GM23248 (cell line): ENCODE data around the gene GPC3.

Experiments used
- EZH2 ChIP-seq: fragments of 200-600 bp; sonication (generic); IDR thresholded peaks from 2 replicates; pipeline ENCODE4 v1.6.1; 2018; ENCODE audit warnings: antibody characterized with exemption, mild to moderate bottlenecking; ENCODE audit not compliant: insufficient read depth, poor library complexity, severe bottlenecking
- EZH2phosphoT487 ChIP-seq: fragments of 200-600 bp; sonication (generic); IDR thresholded peaks from 2 replicates; pipeline ENCODE4 v1.6.1; 2018; ENCODE audit warnings: antibody characterized with exemption, moderate library complexity, mild to moderate bottlenecking, low read depth; ENCODE audit not compliant: insufficient read depth

DNA sequence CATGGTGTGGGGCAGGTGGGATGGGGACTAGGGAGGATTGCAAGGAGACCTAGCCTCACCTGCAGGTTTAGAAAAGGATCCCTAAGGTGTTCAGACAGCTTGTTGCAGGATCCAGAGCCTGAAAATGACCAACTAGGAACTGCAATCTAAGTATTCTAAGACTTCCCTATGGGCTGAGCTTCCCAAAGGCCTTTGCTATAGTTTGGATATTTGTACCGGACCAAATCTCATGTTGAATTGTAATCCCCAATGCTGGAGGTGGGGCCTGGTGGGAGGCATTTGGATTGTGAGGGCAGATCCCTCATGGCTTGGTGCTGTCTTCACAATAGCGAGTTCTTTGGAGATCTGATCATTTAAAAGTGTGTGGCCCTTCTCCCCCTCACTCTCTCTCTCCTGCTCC is 52.1 kb downstream of the GPC3 start:
- TF ChIP-seq EZH2phosphoT487 (no peak), EZH2 (no peak)
